Inferior parietal cortex (tissue), 1 donor: ENCODE measurements around the gene KCNMA1.
A peak's percentile ranks its signal among the peaks of the same experiment; 100 is the strongest.
"Not testable (repeated sequence)": the region's sequence is repeated elsewhere in the genome, so short reads cannot be mapped to it uniquely, and the experiment has no call there.

ENCODE experiments used
- DNase-seq: peaks from one replicate; pipeline ENCODE4 v3.0.0-alpha.2; 2016; ENCODE audit errors: extremely low spot score

KCNMA1 gene

DNA sequence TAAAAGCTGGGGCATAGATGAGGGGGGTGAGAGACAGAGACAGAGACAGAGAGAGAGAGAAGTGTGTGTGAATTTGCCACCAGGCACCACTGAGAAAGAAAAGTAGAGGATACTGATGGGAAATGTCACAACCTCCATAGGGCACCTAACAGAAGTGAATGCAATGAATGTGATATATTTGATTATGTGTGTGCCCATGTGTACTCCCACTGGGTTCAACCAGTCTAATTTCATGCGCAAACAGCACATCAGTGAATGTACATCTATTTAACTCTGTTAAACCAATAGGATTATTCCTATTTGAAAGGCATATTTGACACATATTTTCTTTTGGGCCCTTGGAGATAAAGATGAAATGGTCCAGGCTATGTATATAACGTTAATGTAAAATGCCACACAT lies 241.3 kb downstream of the KCNMA1 start:
- no peak for DNase-seq

DNA sequence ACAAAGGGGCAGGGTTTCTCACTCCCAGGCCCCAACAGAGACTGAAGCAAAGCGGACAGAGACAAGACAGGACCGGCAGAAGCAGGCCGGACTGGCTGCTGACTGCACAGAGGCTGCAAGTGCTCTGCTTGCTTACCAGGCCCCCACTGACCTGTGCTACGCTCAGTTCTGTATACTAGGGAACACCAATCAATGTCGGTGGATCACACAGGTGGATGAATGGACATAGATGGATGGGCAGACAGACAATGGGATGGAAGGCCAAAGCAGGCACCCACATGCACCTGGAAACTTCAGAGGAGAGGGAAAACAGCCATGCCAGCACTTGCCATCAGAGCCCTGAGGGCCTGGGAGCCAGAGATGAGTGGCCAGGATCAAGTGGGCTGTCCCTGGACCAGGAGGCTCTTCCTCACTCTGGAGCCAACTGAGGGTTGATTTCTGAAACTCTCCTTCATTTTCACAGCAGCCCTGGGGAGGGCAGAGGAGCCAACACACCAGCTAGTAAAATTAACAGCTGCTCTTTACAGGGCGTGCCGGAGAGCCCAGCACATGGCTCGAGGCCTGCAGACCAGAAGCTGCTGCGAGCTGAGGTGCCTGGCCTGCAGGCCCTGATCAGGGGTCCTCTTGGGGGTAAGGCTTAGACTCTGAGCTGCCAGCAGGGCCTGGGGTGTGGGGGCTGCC lies 243.6 kb downstream of the KCNMA1 start:
- no peak for DNase-seq

DNA sequence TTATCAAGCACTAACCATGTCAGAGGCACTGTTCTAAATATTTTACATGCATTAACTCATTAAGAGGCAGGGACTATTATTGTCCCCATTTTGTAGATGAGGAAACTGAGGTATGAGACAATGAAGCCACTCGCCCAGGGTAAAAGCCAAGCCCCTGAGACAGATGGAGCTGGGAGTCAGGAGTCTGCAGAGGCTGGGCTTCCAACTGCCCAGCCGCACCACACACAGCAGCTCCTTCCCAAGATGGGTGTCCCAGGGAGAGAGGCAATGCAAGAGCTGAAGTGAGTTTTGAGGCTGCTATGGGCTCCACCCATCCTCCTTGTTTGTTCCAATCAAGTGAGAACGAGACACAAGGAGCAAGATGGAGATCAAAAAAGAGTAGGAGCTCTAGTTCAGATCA lies 244.2 kb downstream of the KCNMA1 start:
- DNase-seq = no peak

DNA sequence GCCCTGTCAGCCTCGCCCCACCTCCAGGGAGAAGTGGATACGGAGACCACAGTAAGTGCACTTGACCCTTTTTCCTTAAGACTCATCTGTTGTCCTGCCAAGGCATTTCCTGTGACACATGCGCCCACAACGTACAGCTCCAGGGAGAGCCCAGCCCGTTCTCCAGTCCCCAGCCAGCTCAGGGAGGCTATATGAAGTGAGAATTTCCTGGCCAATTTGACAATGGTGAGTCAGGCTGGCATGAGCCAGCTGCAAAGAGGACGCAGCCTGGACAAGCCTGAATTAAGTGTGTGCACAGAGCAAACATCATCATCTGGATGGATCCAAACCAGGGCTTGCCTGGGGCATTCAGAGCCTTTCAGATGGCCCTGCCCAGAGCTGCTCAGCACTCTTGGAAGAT lies 244.8 kb downstream of the KCNMA1 start:
- no peak for DNase-seq

DNA sequence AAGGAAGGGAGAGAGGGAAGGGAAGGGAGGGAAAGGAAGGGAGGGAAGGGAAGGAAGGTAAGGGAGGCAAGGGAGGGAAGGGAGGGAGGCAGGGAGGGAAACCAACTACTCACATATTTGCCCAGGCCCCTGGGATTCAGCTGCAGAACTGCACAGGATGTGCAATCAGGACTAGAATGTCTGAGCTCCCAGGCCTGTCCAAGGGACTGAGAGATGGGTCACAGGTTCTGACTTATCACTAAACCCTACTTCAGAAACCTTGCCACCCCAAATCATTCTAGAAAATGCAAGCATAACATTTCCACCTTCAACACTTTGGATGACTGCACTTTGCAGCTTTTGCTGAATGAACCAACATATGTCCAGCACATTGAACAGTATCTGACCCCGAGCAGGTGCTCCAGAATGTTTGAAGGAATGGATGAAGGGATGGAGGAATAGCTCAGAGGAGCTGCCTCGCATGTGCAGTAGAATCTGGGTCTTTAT lies 245.3 kb downstream of the KCNMA1 start:
- no peak for DNase-seq

DNA sequence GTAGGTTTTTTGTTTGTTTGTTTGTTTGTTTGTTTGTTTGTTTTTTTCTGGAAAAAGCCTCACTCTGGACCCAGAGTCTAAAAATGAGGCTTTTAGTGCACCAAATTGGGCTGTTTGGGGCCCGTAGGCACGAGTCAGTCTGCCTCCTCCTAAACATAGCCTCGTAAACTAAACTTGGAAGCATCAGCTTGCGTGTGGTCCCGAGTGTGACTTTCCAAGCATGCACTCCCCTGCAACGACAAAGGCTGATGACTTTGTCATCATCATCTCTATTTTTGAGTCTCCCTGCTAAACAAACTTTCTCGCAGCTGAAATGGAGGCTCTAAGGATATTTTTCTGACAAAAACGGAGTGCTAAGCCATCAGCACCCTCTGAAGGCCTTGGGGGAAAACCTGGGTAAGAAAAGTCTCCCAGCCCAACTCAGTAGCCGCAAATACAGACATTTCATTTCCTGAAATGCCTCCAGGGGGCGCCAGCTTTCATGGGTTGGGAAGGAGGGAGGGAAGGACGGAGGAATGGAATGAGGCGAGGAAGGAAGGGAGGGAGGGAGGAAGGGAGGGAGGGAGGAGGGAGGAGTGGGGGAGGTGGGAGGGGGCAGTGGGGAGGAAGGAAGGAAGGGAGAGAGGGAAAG lies 245.9 kb downstream of the KCNMA1 start:
- peak; percentile 90 for DNase-seq

DNA sequence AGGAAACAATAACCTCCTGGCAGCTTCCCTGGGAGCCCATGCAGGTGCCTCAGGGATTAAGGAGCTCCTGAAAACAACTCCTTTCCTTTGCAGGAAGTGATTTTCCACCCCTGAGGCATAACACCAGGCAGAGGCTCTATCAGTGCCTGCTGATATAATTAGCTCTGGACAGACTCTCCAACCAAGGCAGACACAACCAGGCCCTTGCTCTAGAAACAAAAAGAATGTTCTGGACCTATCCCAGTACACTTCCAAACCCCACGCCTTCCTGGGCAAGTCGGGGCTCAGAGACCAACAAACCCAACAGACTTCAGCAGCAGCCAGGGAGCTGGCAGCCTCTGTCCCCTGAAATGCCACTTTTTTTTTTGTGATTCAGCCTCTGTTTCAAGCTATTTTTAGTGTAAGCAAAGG lies 247.1 kb downstream of the KCNMA1 start:
- peak; percentile 44 for DNase-seq

DNA sequence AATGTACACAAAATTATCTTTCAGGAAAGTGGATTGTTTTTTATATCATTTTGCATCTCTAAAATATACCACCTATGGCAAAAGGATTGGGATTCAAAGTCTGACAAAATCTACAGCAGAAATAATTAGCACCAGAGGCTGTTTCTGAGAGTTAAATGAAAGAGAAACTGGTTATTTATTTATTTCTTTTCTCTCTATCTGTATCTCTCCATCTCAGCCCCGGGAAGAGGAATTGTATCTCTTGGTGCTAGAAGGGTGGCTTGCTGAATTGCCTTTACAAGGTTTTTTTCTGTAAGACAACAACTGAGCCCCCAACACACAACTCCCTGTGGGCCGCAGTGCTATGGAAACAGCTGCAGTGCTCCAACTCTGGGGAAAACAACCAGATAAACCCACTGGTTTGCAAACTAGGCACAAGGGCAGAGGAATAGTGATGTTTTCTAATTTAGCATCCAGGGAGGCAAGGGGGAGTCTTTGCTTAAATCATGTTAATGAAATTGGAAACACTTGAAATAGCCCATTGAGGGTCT lies 249.0 kb downstream of the KCNMA1 start:
- no peak for DNase-seq

DNA sequence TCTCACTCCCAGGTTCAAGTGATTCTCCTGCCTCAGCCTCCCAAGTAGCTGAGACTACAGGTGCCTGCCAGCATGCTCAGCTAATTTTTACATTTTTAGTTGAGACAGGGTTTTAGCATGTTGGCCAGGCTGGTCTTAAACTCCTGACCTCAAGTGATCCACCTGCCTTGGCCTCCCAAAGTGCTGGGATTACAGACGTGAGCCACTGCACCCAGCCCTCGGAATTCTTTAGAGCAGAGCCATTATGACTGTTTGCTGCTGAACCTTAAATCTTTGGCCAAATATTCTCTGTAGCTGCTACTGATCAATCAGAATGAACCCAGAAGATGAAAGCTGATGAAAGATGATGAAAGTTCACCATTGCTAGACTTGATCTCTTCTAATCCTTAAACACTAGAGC lies 249.9 kb downstream of the KCNMA1 start:
- not testable (repeated sequence) for DNase-seq

DNA sequence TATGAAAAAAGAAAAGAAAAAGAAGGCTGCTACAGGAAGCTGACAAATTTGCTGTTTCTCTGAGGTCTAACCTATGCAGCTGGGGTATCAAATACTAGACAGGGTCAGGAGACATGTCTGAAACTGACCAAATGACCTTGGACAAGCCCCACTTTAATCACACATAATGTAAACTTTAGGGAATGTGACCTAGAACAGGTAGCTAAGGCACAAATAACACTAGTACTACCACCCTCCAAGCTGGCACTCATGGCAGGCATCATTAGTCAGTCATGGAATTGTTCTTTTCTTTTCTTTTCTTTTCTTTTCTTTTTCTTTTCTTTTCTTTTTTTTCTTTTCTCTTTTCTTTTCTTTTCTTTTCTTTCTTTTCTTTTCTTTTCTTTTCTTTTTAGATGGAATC lies 250.4 kb downstream of the KCNMA1 start:
- no peak for DNase-seq

DNA sequence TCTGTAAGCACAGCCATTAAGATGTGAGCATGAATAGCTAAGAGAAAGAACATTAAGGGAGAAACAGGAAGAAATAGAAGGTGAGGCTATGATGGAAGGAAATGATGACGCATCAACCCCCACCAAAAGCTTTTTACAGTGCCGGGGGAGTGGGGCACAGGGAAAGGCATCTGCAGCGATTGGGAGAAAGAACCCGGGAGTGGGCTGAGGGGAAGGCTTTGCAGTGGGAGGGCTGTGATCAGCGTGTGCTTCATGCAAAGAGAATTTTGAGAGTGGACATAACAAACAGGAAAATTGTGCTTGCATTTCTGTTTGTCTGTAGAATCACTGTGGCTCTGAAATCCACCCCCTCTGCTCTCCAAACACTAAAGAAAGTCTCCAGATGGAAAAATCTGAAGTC lies 250.8 kb downstream of the KCNMA1 start:
- DNase-seq = peak; percentile 38

DNA sequence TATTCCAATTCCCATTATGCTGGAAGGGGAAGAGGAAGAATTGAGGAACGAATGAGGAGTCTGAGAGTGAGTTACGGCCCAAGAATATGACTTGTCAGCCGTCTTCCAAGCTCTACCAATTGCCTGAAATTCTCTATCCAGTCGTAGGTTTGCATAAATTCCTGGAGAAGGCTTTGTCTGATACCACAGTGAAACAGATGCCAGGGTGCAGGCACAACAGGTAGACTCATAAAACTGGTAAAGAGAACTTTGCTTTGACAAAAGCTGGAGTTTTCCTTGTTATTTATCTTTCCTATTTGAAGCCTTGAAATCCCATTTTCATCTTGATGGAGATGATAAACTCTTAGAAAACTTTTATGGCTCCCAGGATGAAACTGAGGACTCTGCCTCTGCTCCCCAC lies 251.2 kb downstream of the KCNMA1 start:
- no peak for DNase-seq

DNA sequence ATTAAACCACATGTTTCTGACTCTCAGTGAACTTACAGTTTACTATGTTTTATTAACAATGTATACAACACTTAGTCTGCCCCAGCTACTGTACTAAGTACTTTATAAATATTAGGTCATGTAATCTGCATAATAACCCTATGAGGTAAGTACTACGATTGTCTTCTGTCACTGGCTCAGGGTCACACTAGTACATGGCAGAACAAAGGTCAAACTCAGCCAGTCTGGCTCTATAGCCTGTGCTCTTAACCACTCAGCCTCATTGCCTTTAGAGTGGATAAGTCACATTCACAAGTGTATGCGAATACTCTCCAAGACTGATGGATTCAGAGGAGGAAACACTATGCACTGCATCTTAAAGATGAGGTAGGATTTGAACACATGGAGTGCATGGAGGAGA lies 252.3 kb downstream of the KCNMA1 start:
- no peak for DNase-seq

DNA sequence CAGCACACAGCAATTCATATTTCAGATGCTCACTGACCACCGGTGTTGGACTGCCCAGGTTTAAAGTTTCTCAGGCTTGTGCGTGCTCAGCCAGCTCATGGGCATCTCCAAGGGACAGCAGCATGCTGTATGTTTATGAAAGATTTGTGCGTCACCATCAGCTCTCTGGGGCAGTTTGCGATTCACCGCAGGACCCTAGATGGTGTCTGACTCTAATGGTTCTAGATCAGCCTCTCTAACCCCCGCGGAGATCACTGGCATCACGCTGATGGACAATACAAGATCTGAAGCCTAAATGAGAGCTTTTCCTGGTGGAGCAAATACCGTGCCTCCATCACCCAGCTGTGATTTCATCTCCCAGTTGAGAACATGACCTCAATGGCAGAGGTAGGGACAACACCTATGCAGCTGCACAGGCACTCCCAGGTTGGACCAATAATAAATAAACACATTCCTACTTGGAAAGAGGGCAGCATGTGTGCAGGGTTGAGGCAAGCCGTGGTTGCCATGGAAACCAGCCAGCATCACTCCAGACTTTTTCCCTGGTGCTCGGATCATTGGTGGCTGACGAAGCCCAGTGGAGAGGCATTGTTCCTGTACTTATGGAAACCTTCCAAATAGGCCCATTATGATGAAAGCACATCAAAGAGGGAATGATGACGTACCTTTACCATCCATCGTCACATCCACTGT lies 253.6 kb downstream of the KCNMA1 start:
- no peak for DNase-seq

DNA sequence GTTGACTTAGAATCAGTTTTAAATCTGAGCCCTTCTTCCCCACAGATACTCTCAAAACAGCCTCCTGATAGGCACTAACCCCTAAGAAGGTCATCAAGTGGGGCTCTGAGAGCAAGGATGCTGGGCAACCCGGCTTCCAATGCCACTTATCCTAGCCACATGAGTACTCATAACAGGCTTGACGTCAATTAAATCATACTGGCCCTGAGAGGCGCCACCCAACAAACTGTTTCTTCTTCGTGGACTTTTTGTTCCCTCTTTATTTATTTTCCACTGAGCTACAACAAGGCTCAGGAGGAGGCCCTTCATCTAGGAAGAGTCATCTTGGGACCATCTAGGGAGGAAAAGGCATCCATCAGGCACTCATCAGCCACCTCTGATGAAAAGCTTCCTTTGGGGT lies 255.9 kb downstream of the KCNMA1 start:
- DNase-seq = no peak

DNA sequence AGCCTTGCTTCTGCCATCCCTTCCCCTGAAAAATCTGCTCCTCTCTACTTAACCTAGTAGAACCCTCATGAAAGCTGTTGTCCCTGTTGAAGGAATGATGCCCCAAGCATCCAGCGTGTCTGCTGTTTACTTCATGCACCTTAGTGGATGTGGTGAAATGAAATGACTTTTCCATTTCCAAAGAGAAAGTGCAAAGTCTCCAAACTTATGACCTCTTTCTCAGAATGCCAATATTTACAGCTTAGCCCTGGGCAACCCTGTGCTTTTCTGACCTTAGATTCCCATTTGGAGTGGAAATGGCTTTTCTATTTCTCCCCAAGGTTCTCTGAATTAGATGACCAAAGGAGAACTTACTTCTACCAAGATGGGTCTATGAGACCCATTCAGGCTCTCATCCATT lies 256.9 kb downstream of the KCNMA1 start:
- DNase-seq = no peak

DNA sequence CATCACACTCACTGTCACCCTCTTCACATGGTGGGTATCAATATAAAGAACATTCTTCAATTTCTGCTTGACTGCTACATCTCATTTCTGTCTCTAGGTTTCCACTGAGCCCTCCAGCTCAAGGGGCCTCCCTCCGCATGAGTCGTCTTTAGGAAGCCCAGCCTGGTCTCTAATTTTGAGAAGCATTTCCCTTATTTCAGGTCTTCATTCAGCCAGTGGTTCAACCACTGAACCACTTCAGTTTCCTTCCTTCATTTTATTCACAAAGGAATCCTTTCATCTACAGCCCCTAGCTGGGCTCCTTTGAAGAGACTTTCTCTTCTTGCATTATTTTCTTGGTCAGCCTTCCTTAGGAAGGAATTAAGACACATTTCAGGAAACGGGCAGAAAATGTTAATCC lies 257.4 kb downstream of the KCNMA1 start:
- no peak for DNase-seq

DNA sequence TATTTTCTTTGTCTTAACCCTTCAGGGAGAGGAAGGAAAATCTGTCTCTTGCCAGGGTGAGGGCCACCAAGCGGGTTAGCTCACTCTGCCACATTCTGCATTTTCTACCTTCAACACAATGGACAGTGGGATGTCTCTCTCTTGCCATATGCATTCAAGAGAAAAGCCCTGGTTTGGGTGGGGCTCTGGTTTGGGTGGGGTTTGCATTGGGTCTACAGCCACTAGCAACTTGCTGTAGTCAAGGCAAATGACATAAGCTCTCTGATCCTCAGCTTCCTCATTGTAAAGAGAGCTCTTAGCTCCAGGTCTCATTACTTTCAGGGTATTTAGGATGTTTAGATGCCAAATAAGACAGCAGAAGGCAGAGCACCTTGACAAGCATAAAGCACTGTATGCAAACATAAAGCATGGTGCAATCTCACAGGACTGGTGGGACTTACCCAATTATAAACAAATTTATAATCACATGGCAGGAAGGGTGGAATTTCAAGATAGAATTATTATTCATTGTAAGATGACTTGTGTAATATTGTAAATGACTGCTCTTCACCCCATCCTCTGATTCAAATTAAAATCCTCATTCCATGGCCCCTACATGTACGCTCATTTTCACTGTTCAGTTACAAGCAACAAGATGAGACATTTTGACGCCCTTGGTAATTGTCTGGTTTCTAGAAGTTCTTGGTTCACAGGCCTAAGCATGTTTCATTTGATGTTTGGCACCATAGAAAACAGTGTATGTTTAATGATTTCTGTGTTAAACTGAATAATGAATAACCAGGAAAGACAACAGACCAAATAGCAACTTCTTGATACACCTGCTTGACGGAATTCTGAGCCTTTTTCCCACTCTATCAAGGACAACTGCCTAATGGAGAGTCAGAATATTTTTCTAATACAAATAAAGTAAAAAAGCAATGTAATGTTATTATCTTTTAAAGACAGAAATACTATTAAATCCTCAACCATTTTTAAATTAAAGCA lies 258.9 kb downstream of the KCNMA1 start:
- DNase-seq = no peak

DNA sequence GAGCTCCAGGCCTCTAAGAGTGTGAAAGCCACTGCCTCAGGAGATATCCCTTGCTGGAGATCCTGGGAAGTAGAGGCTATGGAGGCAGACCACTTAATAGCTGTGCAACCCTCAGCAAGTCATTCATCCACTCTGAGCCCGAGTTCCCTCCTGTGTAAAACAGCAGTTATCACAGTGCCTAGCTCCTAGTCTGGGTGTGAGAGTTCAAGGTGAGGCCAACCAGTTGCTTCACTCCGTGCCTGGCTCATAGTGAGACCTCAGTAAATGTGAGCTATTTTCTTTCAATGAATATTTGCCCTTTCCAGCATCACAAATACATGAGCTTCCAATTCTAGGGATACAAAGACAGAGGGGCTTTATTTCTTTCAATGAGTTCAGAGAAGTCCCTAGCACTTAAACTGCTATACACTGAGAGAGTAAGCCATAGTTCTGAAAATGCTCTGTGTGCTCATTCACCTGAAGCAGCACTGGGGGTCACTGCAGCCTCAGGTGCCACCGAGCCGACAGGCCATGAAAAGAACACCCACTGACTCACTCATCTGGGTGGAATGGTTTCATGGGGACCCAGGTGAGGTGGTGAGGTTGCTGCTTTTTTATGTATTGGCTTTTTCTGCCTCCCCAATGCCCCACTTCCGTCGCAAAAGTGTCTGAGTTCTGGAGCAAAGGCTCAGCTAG lies 259.8 kb downstream of the KCNMA1 start:
- DNase-seq = no peak

DNA sequence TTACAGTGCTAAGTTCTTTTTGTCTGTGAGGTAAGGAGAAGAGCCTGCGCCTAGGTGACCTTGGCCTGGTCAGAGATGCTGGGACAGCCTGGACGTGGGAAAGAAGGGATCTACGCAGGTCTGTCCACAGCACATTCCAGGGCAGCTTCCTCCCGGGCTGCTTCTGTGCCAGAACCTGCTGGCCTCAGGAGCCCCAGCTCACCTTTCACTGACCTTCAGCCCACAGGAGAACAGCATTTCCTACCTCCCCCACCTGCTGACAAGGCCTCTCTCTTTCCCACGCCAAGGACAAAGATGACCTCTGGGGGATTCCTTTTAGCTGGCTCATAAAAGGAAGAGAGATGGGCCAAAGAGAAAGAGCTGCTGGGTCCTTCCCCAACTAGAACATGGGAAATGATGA lies 260.6 kb downstream of the KCNMA1 start:
- no peak for DNase-seq

DNA sequence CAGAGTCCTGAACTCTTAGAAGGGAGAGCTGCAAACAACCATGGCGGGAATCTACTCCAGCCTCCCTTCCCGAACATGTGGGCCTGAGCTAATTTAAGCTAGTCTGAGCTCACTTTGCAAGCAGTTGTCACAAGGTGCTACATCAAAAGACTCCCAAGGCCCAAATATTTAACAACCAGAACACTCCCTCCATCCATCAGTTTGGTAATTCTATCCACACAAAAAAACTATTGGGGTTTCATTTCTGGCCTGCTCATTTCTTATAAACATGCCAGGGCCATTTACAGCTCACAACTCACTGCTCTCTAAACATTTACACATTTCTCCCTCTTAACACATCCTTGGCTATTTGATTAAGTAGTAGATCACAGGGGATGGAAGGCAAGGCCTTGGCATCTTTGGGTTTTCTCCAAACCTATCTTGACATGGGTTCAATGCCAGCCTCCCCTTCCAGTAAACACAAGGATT lies 263.4 kb downstream of the KCNMA1 start:
- no peak for DNase-seq
